Measurements from ENCODE around the gene HECTD2.
"Not testable (repeated sequence)": the region's sequence is repeated elsewhere in the genome, so short reads cannot be mapped to it uniquely, and the experiment has no call there.

Gene HECTD2

DNA sequence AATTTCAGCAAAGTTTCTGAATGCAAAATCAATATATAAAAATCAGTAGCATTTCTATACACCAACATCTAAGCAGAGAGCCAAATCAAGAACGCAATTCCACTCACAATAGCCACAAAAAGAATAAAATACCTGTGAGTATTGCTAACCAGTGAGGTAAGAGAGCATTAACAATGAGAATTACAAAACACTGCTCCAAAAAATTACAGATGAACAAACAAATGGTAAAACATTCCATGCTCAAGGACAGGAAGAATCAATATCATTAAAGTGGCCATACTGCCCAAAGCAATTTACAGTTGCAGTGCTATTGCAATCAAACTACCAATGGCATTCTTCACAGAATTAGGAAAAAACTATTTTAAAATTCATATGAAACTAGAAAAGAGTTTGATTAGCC is 61.5 kb downstream of the HECTD2 start:
- in situ Hi-C loops (cut with MboI; ENCODE audit: low sequenced_read_pairs): no loop called here

DNA sequence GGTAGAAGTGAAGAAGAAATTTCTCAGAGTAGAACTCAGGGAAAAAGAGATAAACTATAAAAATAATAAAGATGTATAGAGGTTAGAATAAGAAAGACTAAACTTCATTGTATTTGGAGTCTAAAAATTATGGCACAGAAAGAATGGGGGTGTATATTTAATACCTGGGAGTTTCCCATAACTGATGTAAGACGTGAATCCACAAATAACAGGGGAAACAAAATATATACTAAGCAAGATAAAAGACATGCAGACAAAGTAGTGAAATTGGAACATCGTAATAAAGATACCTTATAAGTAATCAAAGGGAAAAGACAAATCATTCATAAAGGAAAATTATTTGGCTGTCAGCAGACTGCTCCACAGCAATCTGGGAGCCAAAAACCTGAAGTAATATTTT is 62.8 kb downstream of the HECTD2 start:
- in situ Hi-C loops (cut with MboI; ENCODE audit: low sequenced_read_pairs): no loop called here

GRCh38 chr10:91474009-91474408 is 63.9 kb downstream of the HECTD2 start:
- in situ Hi-C loops (cut with MboI; ENCODE audit: low sequenced_read_pairs): no loop called here

DNA sequence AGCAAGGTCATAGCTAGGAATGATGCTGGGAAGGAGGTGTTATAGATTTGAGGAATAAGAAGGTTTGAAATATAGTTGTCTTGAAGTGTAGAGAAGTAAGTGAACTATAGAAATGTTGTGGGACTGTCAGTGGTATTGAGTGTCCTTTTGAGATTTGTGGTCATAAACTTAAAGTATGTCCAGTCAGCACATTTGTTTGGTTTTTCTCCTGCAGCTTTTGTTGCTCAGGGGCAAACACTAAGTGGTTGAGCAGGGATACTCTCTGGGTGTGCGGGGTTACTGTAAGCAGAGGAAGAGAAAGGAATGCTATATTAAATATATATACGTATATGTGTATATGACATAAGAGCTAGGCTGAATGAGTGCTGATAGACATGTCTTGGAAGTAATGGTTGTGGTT is 67.1 kb downstream of the HECTD2 start:
- in situ Hi-C loops (cut with MboI; ENCODE audit: low sequenced_read_pairs): no loop called here

DNA sequence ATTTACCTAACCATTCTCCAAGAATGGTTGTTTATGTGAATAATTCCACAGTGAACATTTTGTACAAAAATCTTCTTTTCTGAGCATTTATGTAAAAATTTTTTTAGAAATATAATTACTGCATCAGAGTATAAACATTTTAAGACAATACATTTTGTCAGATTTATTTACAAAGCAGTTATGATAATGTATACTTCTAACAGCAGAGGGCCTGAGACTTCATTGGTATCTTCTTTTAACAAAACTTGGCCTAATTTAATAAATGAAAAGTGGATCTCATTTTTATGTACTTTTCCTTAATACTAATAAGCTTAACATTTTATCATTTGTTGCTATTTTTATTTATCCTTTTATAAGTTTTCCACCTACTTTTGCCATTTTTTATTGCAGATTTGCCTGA is 69.4 kb downstream of the HECTD2 start:
- in situ Hi-C loops (cut with MboI; ENCODE audit: low sequenced_read_pairs): no loop called here

- in situ Hi-C loops (cut with MboI; ENCODE audit: low sequenced_read_pairs): no loop called here
Observed at GRCh38 chr10:91487911-91488582, 77.9 kb downstream of the HECTD2 start.

DNA sequence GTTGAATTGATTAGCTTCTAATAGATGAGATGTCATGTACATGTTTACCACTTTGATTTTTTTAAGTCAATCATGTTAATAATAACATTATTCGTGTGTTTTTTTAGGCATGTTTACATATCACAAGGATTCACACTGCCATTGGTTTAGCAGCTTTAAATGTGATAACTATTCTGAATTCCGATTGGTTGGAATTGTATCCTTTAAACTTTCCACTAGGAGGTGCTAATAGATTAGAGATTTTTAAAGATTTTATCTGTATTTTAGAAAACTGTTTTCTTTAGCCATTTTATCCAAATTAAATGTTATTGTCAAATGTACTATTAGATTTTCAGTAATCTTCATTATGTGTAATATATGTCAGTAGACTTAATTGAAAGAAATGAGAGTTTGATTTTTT is 83.2 kb downstream of the HECTD2 start:
- in situ Hi-C loops (cut with MboI; ENCODE audit: low sequenced_read_pairs): no loop called here

DNA sequence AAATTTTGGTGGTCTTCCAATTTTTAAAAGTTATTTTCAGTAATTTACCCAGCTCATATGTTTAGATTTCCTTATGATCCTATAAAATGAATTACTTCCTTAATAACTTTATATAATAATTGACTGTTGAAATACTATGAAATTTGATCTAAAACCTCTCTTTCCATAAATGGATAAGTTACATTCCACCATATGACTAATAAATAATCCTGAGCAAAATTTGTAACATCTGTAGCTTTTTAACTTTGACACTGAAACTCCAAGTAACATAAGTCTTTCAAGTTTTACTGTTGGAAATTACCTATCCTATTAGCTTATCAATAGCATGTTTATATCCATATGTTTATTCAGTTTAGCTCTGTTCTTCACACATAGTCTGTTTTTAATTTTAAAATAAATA is 85.3 kb downstream of the HECTD2 start:
- in situ Hi-C loops (cut with MboI; ENCODE audit: low sequenced_read_pairs): no loop called here

DNA sequence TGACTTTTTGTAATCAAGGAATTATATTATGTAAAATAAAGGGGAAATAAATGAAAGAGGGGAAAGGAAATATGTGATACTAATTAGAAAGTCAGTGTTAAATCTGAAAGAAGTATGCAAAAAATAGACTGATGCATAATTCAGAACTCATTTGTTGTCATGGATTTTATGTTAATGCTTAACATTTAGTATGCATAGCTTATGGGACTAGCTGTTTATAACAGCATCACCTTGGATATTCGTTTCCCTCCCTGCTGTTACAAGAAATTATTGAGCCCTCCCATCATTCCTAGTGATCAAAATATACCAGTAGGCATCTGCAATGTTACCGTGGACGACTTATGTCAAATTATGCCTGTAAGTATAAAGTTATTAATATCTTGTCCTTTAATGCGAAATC is 85.9 kb downstream of the HECTD2 start:
- in situ Hi-C loops (cut with MboI; ENCODE audit: low sequenced_read_pairs): no loop called here

DNA sequence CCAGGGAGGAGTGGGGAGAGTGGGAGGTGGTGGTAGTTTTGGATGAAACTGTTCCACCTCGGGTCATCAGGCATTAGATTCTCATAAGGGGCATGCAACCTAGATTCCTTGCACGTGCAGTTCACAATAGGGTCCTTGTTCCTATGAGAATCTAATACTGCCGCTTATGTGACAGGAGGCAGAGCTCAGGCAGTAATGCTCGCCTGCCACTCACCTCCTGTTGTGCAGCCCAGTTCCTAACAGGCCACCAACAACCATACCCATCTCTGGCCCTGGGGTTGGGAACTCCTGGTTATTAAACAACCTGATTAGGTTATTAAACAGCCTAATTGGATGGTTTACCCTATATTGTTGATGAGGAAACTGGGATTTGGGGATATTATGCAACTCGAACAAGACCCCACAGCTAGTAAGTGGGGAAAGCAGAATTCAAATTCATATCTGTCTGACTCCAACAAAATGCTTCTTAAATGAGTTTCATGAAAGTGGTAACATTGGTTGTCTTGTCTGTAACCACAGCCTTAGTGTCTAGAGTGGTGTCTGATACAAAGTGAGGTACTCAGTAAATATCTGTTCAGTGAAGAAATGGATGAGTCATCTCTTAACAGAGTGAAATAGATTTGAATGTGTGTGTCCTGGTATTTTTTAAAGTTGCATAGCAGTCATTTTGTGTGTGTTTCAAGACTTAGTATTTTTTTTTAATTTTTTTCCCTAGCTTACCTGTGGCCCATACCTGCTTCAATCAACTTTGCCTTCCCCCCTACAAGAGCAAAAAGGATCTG is 101.6 kb downstream of the HECTD2 start:
- in situ Hi-C loops (cut with MboI; ENCODE audit: low sequenced_read_pairs): no loop called here

DNA sequence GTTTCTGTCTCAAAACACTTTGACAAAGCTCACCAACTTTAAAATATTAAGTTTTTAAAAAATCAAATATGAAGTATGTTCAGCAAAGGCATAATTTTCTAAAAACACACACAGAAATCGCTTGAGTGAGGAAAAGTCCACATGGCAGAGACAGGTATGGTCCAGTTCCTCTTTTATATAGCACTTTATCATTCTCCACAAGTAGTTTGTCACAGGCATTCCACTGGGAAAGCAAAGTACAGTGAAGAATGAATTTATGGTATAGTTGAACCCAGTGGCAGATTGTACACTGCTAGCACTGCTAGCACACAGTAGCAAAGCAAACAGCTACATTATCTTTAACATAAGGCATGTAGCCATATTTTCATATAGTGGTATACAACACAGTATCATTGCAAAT is 102.3 kb downstream of the HECTD2 start:
- in situ Hi-C loops (cut with MboI; ENCODE audit: low sequenced_read_pairs): no loop called here

- in situ Hi-C loops (cut with MboI; ENCODE audit: low sequenced_read_pairs): no loop called here
Observed at GRCh38 chr10:91513598-91514424, 103.7 kb downstream of the HECTD2 start.

DNA sequence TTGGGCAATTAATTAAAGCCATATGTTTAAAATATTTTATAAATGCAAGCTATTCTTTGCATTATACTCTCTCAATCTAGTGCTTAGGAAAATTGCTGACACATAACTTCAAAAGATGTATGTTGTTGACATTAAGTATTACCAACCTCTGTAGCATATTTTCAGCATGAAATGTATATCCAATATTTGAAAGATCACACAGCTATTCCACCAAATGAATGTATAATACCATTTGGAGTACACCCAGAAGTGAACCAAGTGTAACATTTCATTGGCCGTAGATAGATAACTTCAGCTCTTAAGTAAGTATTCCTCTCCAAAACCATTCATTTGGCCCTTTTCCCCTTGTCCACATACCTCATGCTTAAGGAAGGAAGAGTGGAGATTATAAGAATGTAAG is 104.6 kb downstream of the HECTD2 start:
- in situ Hi-C loops (cut with MboI; ENCODE audit: low sequenced_read_pairs): no loop called here

DNA sequence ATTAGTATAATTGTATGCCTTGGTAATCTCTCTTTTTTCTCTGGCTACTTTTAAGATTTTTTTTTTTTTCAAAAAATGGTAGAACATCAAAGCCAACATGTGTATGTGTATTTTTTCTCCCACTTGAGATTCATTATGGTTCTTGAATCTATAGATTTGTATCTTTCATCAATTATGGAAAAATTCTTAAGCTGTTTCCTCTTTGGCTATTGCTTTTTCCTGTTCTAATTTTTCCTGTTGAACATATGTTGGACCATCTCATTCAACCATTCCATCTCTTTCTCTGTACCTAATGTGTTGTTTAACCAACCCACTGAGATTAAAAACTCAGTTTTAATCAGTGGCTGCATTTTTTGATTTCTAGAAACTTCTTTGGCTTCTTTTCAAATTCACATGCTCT is 107.2 kb downstream of the HECTD2 start:
- in situ Hi-C loops (cut with MboI; ENCODE audit: low sequenced_read_pairs): no loop called here

- in situ Hi-C loops (cut with MboI; ENCODE audit: low sequenced_read_pairs): no loop called here
Observed at GRCh38 chr10:91519899-91520514, 109.9 kb downstream of the HECTD2 start.

DNA sequence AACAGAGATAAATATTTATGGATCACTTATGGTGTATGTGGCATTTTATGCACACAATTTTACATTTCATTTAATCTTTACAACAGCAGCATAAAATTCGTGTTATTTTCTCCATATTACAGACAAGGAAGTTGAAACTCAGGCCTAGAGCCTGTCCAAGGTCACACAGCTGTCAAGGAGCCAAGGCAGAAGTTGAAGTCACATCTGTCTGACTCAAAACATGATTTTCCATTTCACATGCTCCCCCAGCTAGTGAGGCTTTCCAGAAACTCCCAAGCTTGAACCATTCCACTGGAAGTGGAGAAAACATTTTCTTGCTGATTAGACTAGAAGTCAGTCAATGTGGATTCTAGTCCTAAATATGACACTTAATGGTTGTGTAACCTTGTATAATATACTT is 110.5 kb downstream of the HECTD2 start:
- in situ Hi-C loops (cut with MboI; ENCODE audit: low sequenced_read_pairs): no loop called here

DNA sequence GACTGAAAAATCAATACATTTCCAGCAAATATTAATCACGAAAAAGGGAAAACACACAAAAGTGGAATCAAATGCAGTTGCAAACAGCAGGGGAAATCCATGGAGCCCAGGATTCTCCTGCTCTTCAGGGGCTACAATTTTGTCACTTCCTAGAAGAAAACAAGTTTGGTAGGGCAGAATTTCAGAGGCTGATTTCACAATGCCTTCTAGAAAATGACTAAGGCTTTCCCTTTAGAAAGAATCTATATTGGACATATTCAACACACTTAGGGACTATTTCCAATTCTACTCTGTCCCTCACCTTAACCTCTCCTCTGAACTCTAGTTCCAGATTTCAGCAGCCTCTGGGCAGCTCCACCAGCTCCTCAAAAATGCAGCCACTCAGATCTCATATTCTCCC is 111.3 kb downstream of the HECTD2 start:
- in situ Hi-C loops (cut with MboI; ENCODE audit: low sequenced_read_pairs): no loop called here

DNA sequence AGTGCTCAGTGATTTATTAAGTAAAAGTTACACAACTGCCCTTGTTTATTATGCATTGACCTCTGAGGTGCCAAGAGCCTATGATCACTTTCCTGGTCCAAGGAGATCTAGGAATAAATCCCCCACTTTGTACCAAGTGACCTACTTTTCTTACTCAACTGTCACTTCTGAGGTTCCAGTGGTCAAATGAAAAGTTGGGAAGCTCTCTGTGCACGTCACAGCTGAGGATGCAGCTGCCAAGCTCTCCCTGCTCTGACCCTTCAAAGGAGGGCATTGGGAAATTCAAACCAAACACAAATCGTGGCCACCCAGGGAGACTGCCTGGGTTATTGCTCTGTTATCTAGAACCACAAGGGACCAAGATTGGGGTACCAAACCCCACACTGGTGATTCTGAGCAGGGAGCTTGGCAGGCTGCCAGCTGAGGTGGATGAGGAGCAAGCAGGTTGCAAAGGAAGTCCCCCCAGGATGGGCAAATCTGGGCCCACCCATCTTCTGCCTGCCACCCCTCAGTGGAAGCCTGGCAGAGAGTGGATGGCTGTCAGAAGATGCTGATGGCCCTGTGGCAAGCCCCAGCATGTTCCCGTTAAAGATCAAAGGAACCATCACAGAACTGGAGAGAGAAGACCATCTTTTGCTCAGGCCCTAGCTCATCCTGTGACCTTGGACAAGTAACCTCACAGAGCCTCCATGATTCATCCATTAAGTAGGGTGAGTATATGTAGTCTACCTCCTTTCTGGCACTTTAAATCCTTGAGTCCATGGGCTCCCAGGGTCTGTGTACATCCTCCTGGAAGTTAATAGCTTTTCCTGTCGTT is 116.0 kb downstream of the HECTD2 start:
- in situ Hi-C loops (cut with MboI; ENCODE audit: low sequenced_read_pairs): no loop called here

DNA sequence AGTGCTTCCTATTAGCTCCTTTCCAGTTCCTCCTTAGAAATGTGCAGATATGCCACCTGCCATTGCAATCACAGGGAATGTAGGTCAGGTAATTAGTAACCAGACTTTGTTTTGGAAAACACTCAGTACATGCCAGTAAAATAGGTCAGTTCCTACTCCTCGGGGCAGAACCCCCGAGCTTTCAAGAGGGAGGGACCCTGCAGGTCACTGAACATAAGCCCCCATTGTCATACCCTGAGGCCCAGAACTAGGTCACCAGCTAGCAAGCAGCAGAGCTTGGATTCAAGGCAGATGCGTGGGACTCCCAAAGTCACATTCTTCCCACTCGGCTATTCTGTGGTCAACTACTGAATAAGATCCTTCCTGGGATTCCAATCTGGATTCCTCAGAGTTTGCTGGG is 117.9 kb downstream of the HECTD2 start:
- in situ Hi-C loops (cut with MboI; ENCODE audit: low sequenced_read_pairs): no loop called here

DNA sequence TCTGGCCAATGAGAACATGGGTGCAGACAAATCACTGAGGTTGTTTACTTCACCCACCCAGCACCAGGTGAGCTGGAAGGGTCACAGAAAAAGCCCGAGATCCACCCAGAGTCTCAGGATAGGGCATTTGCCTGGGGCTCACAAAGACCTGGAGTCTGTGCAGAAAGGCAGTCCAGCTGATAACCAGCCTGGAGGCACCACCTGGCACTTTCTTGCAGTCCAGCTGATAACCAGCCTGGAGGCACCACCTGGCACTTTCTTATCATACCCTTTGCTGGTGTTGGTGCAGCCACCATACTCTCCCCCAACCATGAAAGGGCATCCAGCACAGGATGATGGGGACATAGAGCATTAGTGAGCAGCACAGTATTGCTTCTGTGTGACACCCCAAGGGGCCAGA is 118.6 kb downstream of the HECTD2 start:
- in situ Hi-C loops (cut with MboI; ENCODE audit: low sequenced_read_pairs): no loop called here

DNA sequence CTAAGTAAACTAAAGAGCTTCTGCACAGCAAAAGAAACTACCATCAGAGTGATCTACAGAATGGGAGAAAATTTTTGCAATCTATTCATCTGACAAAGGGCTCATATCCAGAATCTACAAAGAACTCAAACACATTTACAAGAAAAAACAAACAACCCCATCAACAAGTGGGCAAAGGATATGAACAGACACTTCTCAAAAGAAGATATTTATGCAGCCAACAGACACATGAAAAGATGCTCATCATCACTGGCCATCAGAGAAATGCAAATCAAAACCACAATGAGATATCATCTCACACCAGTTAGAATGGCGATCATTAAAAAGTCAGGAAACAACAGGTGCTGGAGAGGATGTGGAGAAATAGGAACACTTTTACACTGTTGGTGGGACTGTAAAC is 124.6 kb downstream of the HECTD2 start:
- in situ Hi-C loops (cut with MboI; ENCODE audit: low sequenced_read_pairs): not testable (repeated sequence)

Measured in hTERT RPE-1 (cell line).